ENCODE measurements around the gene SCAI.

DNA sequence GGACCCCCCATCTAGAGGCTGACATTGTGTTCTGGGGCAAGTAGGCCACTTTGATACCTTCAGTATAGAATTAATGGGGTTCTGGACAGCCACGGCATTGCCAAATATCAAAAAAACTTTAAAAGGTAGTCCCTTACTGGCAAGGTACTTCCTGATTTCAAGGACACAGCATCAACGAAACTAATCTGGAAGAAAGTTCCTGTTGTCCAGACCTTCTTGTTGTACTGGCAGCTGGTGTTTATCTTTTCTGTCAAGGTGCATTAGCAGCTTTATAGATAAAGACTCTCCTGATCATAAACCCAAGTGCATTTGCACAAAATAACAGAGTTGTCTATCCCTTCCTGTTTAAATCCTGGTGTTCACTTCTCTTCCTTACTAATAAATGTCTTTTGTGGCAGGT lies 178.7 kb downstream of the SCAI start:
- TF ChIP-seq, protein P1, sequence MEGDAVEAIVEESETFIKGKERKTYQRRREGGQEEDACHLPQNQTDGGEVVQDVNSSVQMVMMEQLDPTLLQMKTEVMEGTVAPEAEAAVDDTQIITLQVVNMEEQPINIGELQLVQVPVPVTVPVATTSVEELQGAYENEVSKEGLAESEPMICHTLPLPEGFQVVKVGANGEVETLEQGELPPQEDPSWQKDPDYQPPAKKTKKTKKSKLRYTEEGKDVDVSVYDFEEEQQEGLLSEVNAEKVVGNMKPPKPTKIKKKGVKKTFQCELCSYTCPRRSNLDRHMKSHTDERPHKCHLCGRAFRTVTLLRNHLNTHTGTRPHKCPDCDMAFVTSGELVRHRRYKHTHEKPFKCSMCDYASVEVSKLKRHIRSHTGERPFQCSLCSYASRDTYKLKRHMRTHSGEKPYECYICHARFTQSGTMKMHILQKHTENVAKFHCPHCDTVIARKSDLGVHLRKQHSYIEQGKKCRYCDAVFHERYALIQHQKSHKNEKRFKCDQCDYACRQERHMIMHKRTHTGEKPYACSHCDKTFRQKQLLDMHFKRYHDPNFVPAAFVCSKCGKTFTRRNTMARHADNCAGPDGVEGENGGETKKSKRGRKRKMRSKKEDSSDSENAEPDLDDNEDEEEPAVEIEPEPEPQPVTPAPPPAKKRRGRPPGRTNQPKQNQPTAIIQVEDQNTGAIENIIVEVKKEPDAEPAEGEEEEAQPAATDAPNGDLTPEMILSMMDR (IDR thresholded peaks at IDR 0.05): no peak
- no peak for TF ChIP-seq POLR2A (IDR thresholded peaks at IDR 0.05)
